Left renal pelvis (tissue), 4 donors: ENCODE data around the gene ZC3H15. TPM values are rescaled to one million over a fixed set of nuclear protein-coding genes. Genes with fewer than 3 reads are reported as not detected.
"Not testable (repeated sequence)": the region's sequence is repeated elsewhere in the genome, so short reads cannot be mapped to it uniquely, and the experiment has no call there.

Experiments
- DNase-seq, 4 donors: peaks; one replicate each; pipeline ENCODE4 v3.0.0-alpha.2; 2013; ENCODE audit warnings: low read depth in 4 of 4, low spot score in 3 of 4
- polyA plus RNA-seq, 4 donors: library from polyadenylated mRNA; unstranded; fragments of 120-200 nt; gene quantifications; one replicate each; pipeline ENCODE4 v1.2.1, GENCODE V29; 2013; ENCODE audit not compliant: insufficient read length in 4 of 4

ZC3H15 gene
- polyA plus RNA-seq, result 100 to 1,000 TPM in 3 of 4 donors, 10 to 100 TPM in 1; 89.3 to 131 (median 112) TPM

- DNase-seq, result peak; percentile 92 to 96 (median 94)
Measured at GRCh38 chr2:186485871-186486650, at the start of gene ZC3H15. ZC3H15 (plus strand) TSS chr2:186486260; CDS start chr2:186486383, 123 bp downstream.

- no peak for DNase-seq
Measured at GRCh38 chr2:186437719-186438118, 48.3 kb upstream of the ZC3H15 start.

GRCh38 chr2:186439673-186440095 lies 46.4 kb upstream of the ZC3H15 start:
- DNase-seq, result not testable (repeated sequence)

- DNase-seq, result no peak
Measured at GRCh38 chr2:186440506-186440905, 45.6 kb upstream of the ZC3H15 start.

GRCh38 chr2:186442885-186443284 lies 43.2 kb upstream of the ZC3H15 start:
- DNase-seq, result no peak

GRCh38 chr2:186443851-186444250 lies 42.2 kb upstream of the ZC3H15 start:
- no peak for DNase-seq

GRCh38 chr2:186445506-186445905 lies 40.6 kb upstream of the ZC3H15 start:
- DNase-seq, result no peak

GRCh38 chr2:186455613-186456012 lies 30.4 kb upstream of the ZC3H15 start:
- DNase-seq, result no peak

- no peak for DNase-seq
Measured at GRCh38 chr2:186456941-186457340, 29.1 kb upstream of the ZC3H15 start.

- DNase-seq, result no peak
Measured at GRCh38 chr2:186457908-186458307, 28.2 kb upstream of the ZC3H15 start.

GRCh38 chr2:186459009-186459408 lies 27.1 kb upstream of the ZC3H15 start:
- DNase-seq, result no peak

GRCh38 chr2:186460465-186460864 lies 25.6 kb upstream of the ZC3H15 start:
- no peak for DNase-seq

GRCh38 chr2:186466743-186467142 lies 19.3 kb upstream of the ZC3H15 start:
- DNase-seq, result no peak

GRCh38 chr2:186467421-186467820 lies 18.6 kb upstream of the ZC3H15 start:
- no peak for DNase-seq

- DNase-seq, result not testable (repeated sequence)
Measured at GRCh38 chr2:186472722-186473493, 13.2 kb upstream of the ZC3H15 start.

- not testable (repeated sequence) for DNase-seq
Measured at GRCh38 chr2:186474239-186474638, 11.8 kb upstream of the ZC3H15 start.

- no peak for DNase-seq
Measured at GRCh38 chr2:186477790-186478189, 8.3 kb upstream of the ZC3H15 start.

- DNase-seq, result no peak
Measured at GRCh38 chr2:186480991-186481390, 5.1 kb upstream of the ZC3H15 start.

GRCh38 chr2:186484062-186484735 lies 1.9 kb upstream of the ZC3H15 start:
- DNase-seq, result no peak

GRCh38 chr2:186485576-186485870 lies 537 bp upstream of the ZC3H15 start:
- DNase-seq, result no peak
